Tibial nerve (tissue), 4 donors: ENCODE measurements around the gene FZD7.

Source experiments
- EP300 ChIP-seq, 2 donors: sonication (generic); formaldehyde crosslinking; IDR thresholded peaks; one replicate each; pipeline ENCODE4 v1.6.1; 2017; ENCODE audit warnings: antibody characterized with exemption in 2 of 2, mild to moderate bottlenecking in 1 of 2
- POLR2A ChIP-seq, 2 donors: fragments of 450-650 bp; IDR thresholded peaks; one replicate each; pipeline ENCODE4 v1.6.1; 2017; ENCODE audit warnings: antibody characterized with exemption in 2 of 2, mild to moderate bottlenecking in 2 of 2, moderate library complexity in 2 of 2
- TF ChIP-seq, protein P1 (sequence below), 5 experiments: fragments of 200-600 bp in 3 of 5; fragments of 450-650 bp in 2 of 5; sonication (generic) in 3 of 5; IDR thresholded peaks; one replicate each; pipeline ENCODE4 v1.5.1; 2016 to 2019; ENCODE audit warnings: antibody characterized with exemption in 5 of 5, mild to moderate bottlenecking in 3 of 5, moderate library complexity in 2 of 5

DNA sequence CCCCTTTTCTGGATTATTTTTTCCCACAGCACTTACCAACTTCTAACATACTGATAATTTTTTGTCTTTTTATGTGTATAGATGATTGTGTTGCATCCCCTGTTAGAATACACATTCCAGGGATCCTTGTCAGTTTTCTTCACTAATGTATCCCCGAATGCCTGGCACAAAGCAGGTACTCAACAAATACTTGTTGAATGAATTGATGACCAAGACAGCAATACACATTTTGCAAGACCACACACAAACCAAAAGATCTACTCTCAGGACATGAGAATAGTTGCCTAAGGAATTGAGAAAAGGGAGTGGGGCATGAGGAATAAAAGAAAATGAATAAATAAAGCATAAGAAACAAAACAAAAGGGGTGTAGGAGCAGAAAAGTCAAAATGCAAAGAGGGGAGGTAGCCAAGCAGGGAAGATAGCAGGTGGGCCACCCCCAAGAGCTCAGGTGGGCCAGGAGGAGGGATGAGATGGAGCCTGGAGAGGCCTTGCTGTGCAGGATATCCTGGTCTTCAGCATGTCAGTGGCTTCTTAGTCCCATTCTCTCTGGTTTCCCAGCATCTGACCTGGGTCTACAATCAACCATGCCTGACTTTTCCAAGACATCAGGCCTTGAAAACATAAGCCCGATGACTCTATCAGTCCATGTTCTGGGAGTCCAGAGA is 38.5 kb upstream of the FZD7 start:
- TF ChIP-seq POLR2A (IDR thresholded peaks at IDR 0.05) (no peak), EP300 (IDR thresholded peaks at IDR 0.05) (no peak)
- TF ChIP-seq, protein P1, sequence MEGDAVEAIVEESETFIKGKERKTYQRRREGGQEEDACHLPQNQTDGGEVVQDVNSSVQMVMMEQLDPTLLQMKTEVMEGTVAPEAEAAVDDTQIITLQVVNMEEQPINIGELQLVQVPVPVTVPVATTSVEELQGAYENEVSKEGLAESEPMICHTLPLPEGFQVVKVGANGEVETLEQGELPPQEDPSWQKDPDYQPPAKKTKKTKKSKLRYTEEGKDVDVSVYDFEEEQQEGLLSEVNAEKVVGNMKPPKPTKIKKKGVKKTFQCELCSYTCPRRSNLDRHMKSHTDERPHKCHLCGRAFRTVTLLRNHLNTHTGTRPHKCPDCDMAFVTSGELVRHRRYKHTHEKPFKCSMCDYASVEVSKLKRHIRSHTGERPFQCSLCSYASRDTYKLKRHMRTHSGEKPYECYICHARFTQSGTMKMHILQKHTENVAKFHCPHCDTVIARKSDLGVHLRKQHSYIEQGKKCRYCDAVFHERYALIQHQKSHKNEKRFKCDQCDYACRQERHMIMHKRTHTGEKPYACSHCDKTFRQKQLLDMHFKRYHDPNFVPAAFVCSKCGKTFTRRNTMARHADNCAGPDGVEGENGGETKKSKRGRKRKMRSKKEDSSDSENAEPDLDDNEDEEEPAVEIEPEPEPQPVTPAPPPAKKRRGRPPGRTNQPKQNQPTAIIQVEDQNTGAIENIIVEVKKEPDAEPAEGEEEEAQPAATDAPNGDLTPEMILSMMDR (IDR thresholded peaks at IDR 0.05): no peak
